H1 (cell line): ENCODE measurements around the gene EPHA6. TPM values are rescaled to one million over a fixed set of nuclear protein-coding genes. Genes with fewer than 3 reads are reported as not detected.

Experiments
- CHD1 ChIP-seq: IDR thresholded peaks from 2 replicates; pipeline ENCODE4 v1.6.1; 2012; ENCODE audit warnings: low read depth, low read length, improper control_type of control experiment
- EGR1 ChIP-seq: IDR thresholded peaks from 2 replicates; pipeline ENCODE4 v1.6.1; 2011; ENCODE audit warnings: low read depth, low read length, borderline replicate concordance
- EP300 ChIP-seq, 2 experiments: IDR thresholded peaks; 1 replicate in 1 of 2; 2 replicates in 1 of 2; pipeline ENCODE4 v1.6.1; 2011 to 2012; ENCODE audit warnings: low read depth in 2 of 2, low read length in 2 of 2, mild to moderate bottlenecking in 2 of 2, borderline replicate concordance in 1 of 2, inconsistent platforms in 1 of 2, moderate library complexity in 1 of 2
- POLR2AphosphoS5 ChIP-seq: IDR thresholded peaks from 2 replicates; pipeline ENCODE4 v1.6.1; 2011; ENCODE audit warnings: low read depth, low read length
- RFX5 ChIP-seq: IDR thresholded peaks from 2 replicates; pipeline ENCODE4 v1.6.1; 2011; ENCODE audit warnings: low read depth, low read length, improper control_type of control experiment, borderline replicate concordance
- SAP30 ChIP-seq: fragments of 300-600 bp; sonication (generic); IDR thresholded peaks from 2 replicates; pipeline ENCODE4 v1.7.1; 2012; ENCODE audit warnings: low read length, moderate library complexity, mild to moderate bottlenecking, inconsistent platforms; ENCODE audit not compliant: insufficient read depth, insufficient replicate concordance
- SP1 ChIP-seq: IDR thresholded peaks from 2 replicates; pipeline ENCODE4 v1.6.1; 2011; ENCODE audit warnings: low read depth, low read length
- SRF ChIP-seq: IDR thresholded peaks from 2 replicates; pipeline ENCODE4 v1.6.1; 2011; ENCODE audit warnings: mild to moderate bottlenecking, low read depth, low read length, moderate library complexity
- SUZ12 ChIP-seq: fragments of 200-600 bp; sonication (generic); IDR thresholded peaks from 2 replicates; pipeline ENCODE4 v1.6.1; 2012; ENCODE audit warnings: mild to moderate bottlenecking, inconsistent platforms, low read length, moderate library complexity, mixed read lengths
- TCF12 ChIP-seq: IDR thresholded peaks from 2 replicates; pipeline ENCODE4 v1.6.1; 2011; ENCODE audit warnings: low read depth, mild to moderate bottlenecking, low read length
- polyA plus RNA-seq, 7 experiments: library from polyadenylated mRNA; depleted of rRNA in 3 of 7; stranded (reverse) in 5 of 7; unstranded in 2 of 7; fragments of >200 nt in 5 of 7; fragments of 200-250 nt in 2 of 7; gene quantifications; 1 replicate in 5 of 7; 2 replicates in 1 of 7; 4 replicates in 1 of 7; pipeline versions ENCODE4 v1.2.1 to v1.2.3, GENCODE V29; 2011 to 2013; ENCODE audit warnings: missing spikeins in 2 of 7, mixed read lengths in 2 of 7
- total RNA-seq: library from RNA; stranded (reverse); fragmentation: NEBNext Ultra II Directional; extraction: Animal tissue kit (Norgen Biotek cat#: 25700); gene quantifications from 2 replicates; pipeline ENCODE4 v1.2.1, GENCODE V29; 2021
- TF ChIP-seq, protein P1 (sequence below): fragments of 300-600 bp; sonication (generic); IDR thresholded peaks from 2 replicates; pipeline ENCODE4 v1.7.1; 2012; ENCODE audit warnings: low read length, moderate library complexity, mild to moderate bottlenecking, inconsistent platforms; ENCODE audit not compliant: insufficient replicate concordance

Gene EPHA6
- total and polyA plus RNA-seq, 2 of the 8 experiments (the other 6 are each of a cell fraction or from before 2014, with no cell fraction given) = 0.83 to 3.2 TPM

DNA sequence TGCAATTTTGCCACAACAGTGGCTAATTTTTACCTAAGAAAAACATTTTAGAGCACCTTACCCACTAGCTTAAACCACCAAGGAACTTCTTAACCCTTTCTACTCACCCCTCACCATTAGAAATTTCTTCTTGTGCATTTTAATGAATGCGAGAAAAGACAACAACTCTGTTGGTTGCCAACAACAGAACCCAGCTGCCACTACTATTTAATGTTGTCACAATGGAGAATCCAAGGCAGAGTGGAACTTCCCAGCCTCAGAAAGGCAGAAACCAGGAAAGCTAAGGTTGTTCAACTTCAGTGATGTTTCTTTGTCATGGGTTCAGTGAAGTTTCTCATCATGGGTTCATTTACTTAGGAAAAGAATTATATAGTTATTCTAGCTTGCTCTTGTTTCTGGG, 625.0 kb downstream of the EPHA6 start (continued):
- TF ChIP-seq, protein P1, sequence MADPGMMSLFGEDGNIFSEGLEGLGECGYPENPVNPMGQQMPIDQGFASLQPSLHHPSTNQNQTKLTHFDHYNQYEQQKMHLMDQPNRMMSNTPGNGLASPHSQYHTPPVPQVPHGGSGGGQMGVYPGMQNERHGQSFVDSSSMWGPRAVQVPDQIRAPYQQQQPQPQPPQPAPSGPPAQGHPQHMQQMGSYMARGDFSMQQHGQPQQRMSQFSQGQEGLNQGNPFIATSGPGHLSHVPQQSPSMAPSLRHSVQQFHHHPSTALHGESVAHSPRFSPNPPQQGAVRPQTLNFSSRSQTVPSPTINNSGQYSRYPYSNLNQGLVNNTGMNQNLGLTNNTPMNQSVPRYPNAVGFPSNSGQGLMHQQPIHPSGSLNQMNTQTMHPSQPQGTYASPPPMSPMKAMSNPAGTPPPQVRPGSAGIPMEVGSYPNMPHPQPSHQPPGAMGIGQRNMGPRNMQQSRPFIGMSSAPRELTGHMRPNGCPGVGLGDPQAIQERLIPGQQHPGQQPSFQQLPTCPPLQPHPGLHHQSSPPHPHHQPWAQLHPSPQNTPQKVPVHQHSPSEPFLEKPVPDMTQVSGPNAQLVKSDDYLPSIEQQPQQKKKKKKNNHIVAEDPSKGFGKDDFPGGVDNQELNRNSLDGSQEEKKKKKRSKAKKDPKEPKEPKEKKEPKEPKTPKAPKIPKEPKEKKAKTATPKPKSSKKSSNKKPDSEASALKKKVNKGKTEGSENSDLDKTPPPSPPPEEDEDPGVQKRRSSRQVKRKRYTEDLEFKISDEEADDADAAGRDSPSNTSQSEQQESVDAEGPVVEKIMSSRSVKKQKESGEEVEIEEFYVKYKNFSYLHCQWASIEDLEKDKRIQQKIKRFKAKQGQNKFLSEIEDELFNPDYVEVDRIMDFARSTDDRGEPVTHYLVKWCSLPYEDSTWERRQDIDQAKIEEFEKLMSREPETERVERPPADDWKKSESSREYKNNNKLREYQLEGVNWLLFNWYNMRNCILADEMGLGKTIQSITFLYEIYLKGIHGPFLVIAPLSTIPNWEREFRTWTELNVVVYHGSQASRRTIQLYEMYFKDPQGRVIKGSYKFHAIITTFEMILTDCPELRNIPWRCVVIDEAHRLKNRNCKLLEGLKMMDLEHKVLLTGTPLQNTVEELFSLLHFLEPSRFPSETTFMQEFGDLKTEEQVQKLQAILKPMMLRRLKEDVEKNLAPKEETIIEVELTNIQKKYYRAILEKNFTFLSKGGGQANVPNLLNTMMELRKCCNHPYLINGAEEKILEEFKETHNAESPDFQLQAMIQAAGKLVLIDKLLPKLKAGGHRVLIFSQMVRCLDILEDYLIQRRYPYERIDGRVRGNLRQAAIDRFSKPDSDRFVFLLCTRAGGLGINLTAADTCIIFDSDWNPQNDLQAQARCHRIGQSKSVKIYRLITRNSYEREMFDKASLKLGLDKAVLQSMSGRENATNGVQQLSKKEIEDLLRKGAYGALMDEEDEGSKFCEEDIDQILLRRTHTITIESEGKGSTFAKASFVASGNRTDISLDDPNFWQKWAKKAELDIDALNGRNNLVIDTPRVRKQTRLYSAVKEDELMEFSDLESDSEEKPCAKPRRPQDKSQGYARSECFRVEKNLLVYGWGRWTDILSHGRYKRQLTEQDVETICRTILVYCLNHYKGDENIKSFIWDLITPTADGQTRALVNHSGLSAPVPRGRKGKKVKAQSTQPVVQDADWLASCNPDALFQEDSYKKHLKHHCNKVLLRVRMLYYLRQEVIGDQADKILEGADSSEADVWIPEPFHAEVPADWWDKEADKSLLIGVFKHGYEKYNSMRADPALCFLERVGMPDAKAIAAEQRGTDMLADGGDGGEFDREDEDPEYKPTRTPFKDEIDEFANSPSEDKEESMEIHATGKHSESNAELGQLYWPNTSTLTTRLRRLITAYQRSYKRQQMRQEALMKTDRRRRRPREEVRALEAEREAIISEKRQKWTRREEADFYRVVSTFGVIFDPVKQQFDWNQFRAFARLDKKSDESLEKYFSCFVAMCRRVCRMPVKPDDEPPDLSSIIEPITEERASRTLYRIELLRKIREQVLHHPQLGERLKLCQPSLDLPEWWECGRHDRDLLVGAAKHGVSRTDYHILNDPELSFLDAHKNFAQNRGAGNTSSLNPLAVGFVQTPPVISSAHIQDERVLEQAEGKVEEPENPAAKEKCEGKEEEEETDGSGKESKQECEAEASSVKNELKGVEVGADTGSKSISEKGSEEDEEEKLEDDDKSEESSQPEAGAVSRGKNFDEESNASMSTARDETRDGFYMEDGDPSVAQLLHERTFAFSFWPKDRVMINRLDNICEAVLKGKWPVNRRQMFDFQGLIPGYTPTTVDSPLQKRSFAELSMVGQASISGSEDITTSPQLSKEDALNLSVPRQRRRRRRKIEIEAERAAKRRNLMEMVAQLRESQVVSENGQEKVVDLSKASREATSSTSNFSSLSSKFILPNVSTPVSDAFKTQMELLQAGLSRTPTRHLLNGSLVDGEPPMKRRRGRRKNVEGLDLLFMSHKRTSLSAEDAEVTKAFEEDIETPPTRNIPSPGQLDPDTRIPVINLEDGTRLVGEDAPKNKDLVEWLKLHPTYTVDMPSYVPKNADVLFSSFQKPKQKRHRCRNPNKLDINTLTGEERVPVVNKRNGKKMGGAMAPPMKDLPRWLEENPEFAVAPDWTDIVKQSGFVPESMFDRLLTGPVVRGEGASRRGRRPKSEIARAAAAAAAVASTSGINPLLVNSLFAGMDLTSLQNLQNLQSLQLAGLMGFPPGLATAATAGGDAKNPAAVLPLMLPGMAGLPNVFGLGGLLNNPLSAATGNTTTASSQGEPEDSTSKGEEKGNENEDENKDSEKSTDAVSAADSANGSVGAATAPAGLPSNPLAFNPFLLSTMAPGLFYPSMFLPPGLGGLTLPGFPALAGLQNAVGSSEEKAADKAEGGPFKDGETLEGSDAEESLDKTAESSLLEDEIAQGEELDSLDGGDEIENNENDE = peak; percentile 29
- TF ChIP-seq SUZ12 = no peak
- TF ChIP-seq RFX5 = no peak
- TF ChIP-seq EP300 (IDR thresholded peaks at IDR 0.05; ENCODE audit: borderline replicate concordance in 1 of 2, low read depth in 2 of 2, low read length in 2 of 2) = 0 out of 3 replicates have a peak, but pooled peaks of 1 of the 2 experiments have one; percentile 42
- TF ChIP-seq CHD1 = no peak
- no peak for TF ChIP-seq EGR1
- 0 out of 2 replicates have a peak, but pooled peaks have one; percentile 53 for TF ChIP-seq TCF12
- TF ChIP-seq SP1 = peak; percentile 31; the same call in 1 of the 2 replicates
- TF ChIP-seq SRF = no peak
- no peak for TF ChIP-seq POLR2AphosphoS5
- no peak for TF ChIP-seq SAP30
- TF ChIP-seq, all 59 proteins: peak for 4
